Measurements from ENCODE around the gene ABHD12.
A peak's percentile ranks its signal among the peaks of the same experiment; 100 is the strongest.

ABHD12 gene

GRCh38 chr20:25382704-25383370, 7.8 kb downstream of the ABHD12 start:
- H3K27ac ChIP-seq (ENCODE audit: low read length, poor library complexity, severe bottlenecking) = no peak overlapping the region
- no peak overlapping the region for H3K14ac ChIP-seq (ENCODE audit: low read length in 2 of 2)
- no peaks in the 10 kb centered on the region for H3K9me3 ChIP-seq (ENCODE audit: control insufficient read depth, low read length)
- no peak overlapping the region for H2AK5ac ChIP-seq (ENCODE audit: low read length, severe bottlenecking)
- peaks cover 18% of the 10 kb centered on the region for H3K4me1 ChIP-seq (ENCODE audit: control insufficient read depth, insufficient read depth, low read depth, low read length)
- peak overlapping the region; percentile 50 for H4K91ac ChIP-seq (ENCODE audit: low read length)
- no peak overlapping the region for H2AFZ ChIP-seq (ENCODE audit: low read depth, low read length)
- H3K36me3 ChIP-seq (ENCODE audit: control insufficient read depth in 1 of 2, insufficient read depth in 2 of 2, low read depth in 1 of 2, low read length in 2 of 2) = peaks cover 13 to 20% of the 10 kb centered on the region in 2 experiments
- no peak overlapping the region for H3K4me3 ChIP-seq (ENCODE audit: insufficient read depth in 1 of 2, low read depth in 1 of 2, low read length in 2 of 2)
- no peak overlapping the region for H3K9ac ChIP-seq (ENCODE audit: low read length)
- H3K79me1 ChIP-seq (replicated peaks; ENCODE audit: low read length, poor library complexity, severe bottlenecking) = peaks cover 15% of the 10 kb centered on the region
- H4K8ac ChIP-seq (ENCODE audit: low read length) = peak overlapping the region; percentile 52
- no peak for DNase-seq
- no peak overlapping the region for H2BK120ac ChIP-seq (ENCODE audit: low read depth, low read length)
- H3K23ac ChIP-seq (ENCODE audit: low read length in 2 of 2) = no peak overlapping the region
- no peak overlapping the region for H2BK5ac ChIP-seq (ENCODE audit: low read depth, low read length, poor library complexity, severe bottlenecking)
- WGBS = 82% methylated on average over 3 of the region's 5 CpGs
- H3K18ac ChIP-seq (ENCODE audit: low read depth in 1 of 2, low read length in 2 of 2) = no peak overlapping the region
- no peak overlapping the region for H2BK12ac ChIP-seq (ENCODE audit: low read length in 2 of 2)
- no peaks in the 10 kb centered on the region for H3K27me3 ChIP-seq (ENCODE audit: control insufficient read depth in 1 of 2, insufficient read depth in 1 of 2, low read length in 2 of 2)
- no peak overlapping the region for H2BK15ac ChIP-seq (ENCODE audit: low read depth, poor library complexity, severe bottlenecking)
- H3K4ac ChIP-seq (ENCODE audit: low read depth in 1 of 2, low read length in 2 of 2) = no peak overlapping the region
- H3K4me2 ChIP-seq (ENCODE audit: low read length, poor library complexity, severe bottlenecking) = no peak overlapping the region

DNA sequence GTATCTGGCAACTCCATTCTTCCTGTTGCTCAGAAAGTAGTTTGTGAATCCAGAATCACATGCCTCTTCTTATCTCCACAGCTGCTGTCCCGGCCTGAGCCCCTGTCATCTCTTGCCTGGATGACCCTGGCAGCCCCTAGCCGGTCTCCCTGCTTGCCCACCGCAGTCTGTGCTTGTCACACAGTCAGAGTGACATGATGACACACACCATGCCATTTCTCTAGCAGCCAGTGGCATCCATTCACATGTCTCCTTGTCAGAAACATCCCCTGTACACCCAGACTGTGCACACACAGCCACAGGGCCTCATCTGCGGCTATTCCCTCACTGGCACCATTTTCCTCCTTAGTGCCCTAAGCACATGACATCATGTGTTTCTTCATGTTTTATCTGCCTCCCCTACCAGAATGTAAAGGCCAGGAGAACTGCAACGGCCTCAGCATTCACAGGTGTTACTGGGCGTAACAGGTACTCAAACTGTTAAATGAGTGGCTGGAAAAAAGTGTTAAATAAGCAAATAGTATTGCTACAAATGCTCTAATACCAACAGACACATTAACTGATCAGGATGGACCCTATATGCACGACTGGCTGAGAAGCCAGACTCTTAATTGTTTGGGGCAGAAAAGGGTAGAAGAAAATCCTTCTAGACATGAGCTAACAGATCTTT, 9.6 kb downstream of the ABHD12 start:
- Histone ChIP-seq H2AFZ (ENCODE audit: low read depth, low read length) (no peak overlapping the region), H3K23ac (ENCODE audit: low read length in 2 of 2) (peak overlapping the region in 1 of 2 experiments; percentile 10), H3K4me1 (ENCODE audit: control insufficient read depth, insufficient read depth, low read depth, low read length) (peaks cover 20% of the 10 kb centered on the region), H3K4me2 (ENCODE audit: low read length, poor library complexity, severe bottlenecking) (no peak overlapping the region), H3K9ac (ENCODE audit: low read length) (no peak overlapping the region), H3K4me3 (ENCODE audit: insufficient read depth in 1 of 2, low read depth in 1 of 2, low read length in 2 of 2) (no peak overlapping the region), H3K79me1 (replicated peaks; ENCODE audit: low read length, poor library complexity, severe bottlenecking) (peaks cover 15% of the 10 kb centered on the region), H3K4ac (ENCODE audit: low read depth in 1 of 2, low read length in 2 of 2) (no peak overlapping the region), H2BK5ac (ENCODE audit: low read depth, low read length, poor library complexity, severe bottlenecking) (no peak overlapping the region), H3K14ac (ENCODE audit: low read length in 2 of 2) (peak overlapping the region in 1 of 2 experiments; percentile 22), H4K91ac (ENCODE audit: low read length) (peak overlapping the region; percentile 25), H2AK5ac (ENCODE audit: low read length, severe bottlenecking) (no peak overlapping the region), H4K8ac (ENCODE audit: low read length) (peak overlapping the region; percentile 5), H3K18ac (ENCODE audit: low read depth in 1 of 2, low read length in 2 of 2) (no peak overlapping the region), H2BK12ac (ENCODE audit: low read length in 2 of 2) (peak overlapping the region in 1 of 2 experiments; percentile 37), H2BK120ac (ENCODE audit: low read depth, low read length) (no peak overlapping the region), H3K36me3 (ENCODE audit: control insufficient read depth in 1 of 2, insufficient read depth in 2 of 2, low read depth in 1 of 2, low read length in 2 of 2) (peaks cover 13 to 17% of the 10 kb centered on the region in 2 experiments), H3K27me3 (ENCODE audit: control insufficient read depth in 1 of 2, insufficient read depth in 1 of 2, low read length in 2 of 2) (no peaks in the 10 kb centered on the region), H2BK15ac (ENCODE audit: low read depth, poor library complexity, severe bottlenecking) (no peak overlapping the region), H3K27ac (ENCODE audit: low read length, poor library complexity, severe bottlenecking) (no peak overlapping the region), H3K9me3 (ENCODE audit: control insufficient read depth, low read length) (no peaks in the 10 kb centered on the region)
- WGBS = 88% methylated on average over 4 of the region's 7 CpGs
- DNase-seq = no peak

GRCh38 chr20:25378884-25379733, 11.5 kb downstream of the ABHD12 start:
- no peak overlapping the region for H2BK15ac ChIP-seq (ENCODE audit: low read depth, poor library complexity, severe bottlenecking)
- H3K9ac ChIP-seq (ENCODE audit: low read length) = no peak overlapping the region
- no peaks in the 10 kb centered on the region for H3K27me3 ChIP-seq (ENCODE audit: control insufficient read depth in 1 of 2, insufficient read depth in 1 of 2, low read length in 2 of 2)
- peak overlapping the region in 1 of 2 experiments; percentile 38 for H3K23ac ChIP-seq (ENCODE audit: low read length in 2 of 2)
- no peak overlapping the region for H4K91ac ChIP-seq (ENCODE audit: low read length)
- no peak for DNase-seq
- peak overlapping the region; percentile 38 for H2AK5ac ChIP-seq (ENCODE audit: low read length, severe bottlenecking)
- peaks cover 15% of the 10 kb centered on the region for H3K4me1 ChIP-seq (ENCODE audit: control insufficient read depth, insufficient read depth, low read depth, low read length)
- 91% methylated on average over 9 of the region's 10 CpGs for WGBS
- no peak overlapping the region for H3K4me2 ChIP-seq (ENCODE audit: low read length, poor library complexity, severe bottlenecking)
- H3K9me3 ChIP-seq (ENCODE audit: control insufficient read depth, low read length) = no peaks in the 10 kb centered on the region
- H3K27ac ChIP-seq (ENCODE audit: low read length, poor library complexity, severe bottlenecking) = no peak overlapping the region
- H4K8ac ChIP-seq (ENCODE audit: low read length) = no peak overlapping the region
- no peak overlapping the region for H3K4ac ChIP-seq (ENCODE audit: low read depth in 1 of 2, low read length in 2 of 2)
- peaks cover 10 to 17% of the 10 kb centered on the region in 2 experiments for H3K36me3 ChIP-seq (ENCODE audit: control insufficient read depth in 1 of 2, insufficient read depth in 2 of 2, low read depth in 1 of 2, low read length in 2 of 2)
- H3K4me3 ChIP-seq (ENCODE audit: insufficient read depth in 1 of 2, low read depth in 1 of 2, low read length in 2 of 2) = no peak overlapping the region
- no peak overlapping the region for H2BK120ac ChIP-seq (ENCODE audit: low read depth, low read length)
- H2BK5ac ChIP-seq (ENCODE audit: low read depth, low read length, poor library complexity, severe bottlenecking) = no peak overlapping the region
- no peak overlapping the region for H2BK12ac ChIP-seq (ENCODE audit: low read length in 2 of 2)
- H3K14ac ChIP-seq (ENCODE audit: low read length in 2 of 2) = no peak overlapping the region
- H2AFZ ChIP-seq (ENCODE audit: low read depth, low read length) = no peak overlapping the region
- H3K18ac ChIP-seq (ENCODE audit: low read depth in 1 of 2, low read length in 2 of 2) = no peak overlapping the region
- peaks cover 20% of the 10 kb centered on the region for H3K79me1 ChIP-seq (replicated peaks; ENCODE audit: low read length, poor library complexity, severe bottlenecking)

All from mesenchymal stem cell (in vitro differentiated cells and primary cell).